HepG2 (cell line): ENCODE measurements around the gene FGFR3. TPM values are rescaled to one million over a fixed set of nuclear protein-coding genes. Genes with fewer than 3 reads are reported as not detected.

Experiments used
- CREM ChIP-seq, 2 experiments: sonication (generic) in 1 of 2; formaldehyde crosslinking in 1 of 2; IDR thresholded peaks; 2 replicates each; pipeline versions ENCODE4 v1.4.0 to v1.6.1; 2016 to 2020; ENCODE audit warnings: antibody characterized with exemption in 1 of 2, mild to moderate bottlenecking in 1 of 2, missing genetic modification reagents in 1 of 2
- ELF3 ChIP-seq: IDR thresholded peaks from 2 replicates; pipeline ENCODE4 v1.6.1; 2016; ENCODE audit warnings: missing genetic modification reagents, missing compliant biosample characterization
- HNF4A ChIP-seq: sonication (generic); formaldehyde crosslinking; IDR thresholded peaks from 2 replicates; pipeline ENCODE4 v1.4.0; 2020; ENCODE audit warnings: missing genetic modification reagents
- RBFOX2 ChIP-seq: fragments of 200-400 bp; formaldehyde crosslinking; IDR thresholded peaks from 2 replicates; pipeline ENCODE4 v1.6.1; 2017; ENCODE audit warnings: low read depth, mild to moderate bottlenecking, low read length
- RELA ChIP-seq: sonication (generic); formaldehyde crosslinking; IDR thresholded peaks from 2 replicates; pipeline ENCODE4 v1.4.0; 2020; ENCODE audit warnings: missing genetic modification reagents
- RFX5 ChIP-seq: IDR thresholded peaks from 2 replicates; pipeline ENCODE4 v1.6.1; 2011; ENCODE audit warnings: low read depth, low read length, improper control_type of control experiment
- SRSF1 ChIP-seq: fragments of 200-400 bp; formaldehyde crosslinking; optimal IDR thresholded peaks from 2 replicates; pipeline ENCODE3; 2017; ENCODE audit warnings: mild to moderate bottlenecking, low read depth, low read length, moderate library complexity
- TARDBP ChIP-seq: sonication (generic); formaldehyde crosslinking; IDR thresholded peaks from 2 replicates; pipeline ENCODE4 v1.8.0; 2022; ENCODE audit warnings: mild to moderate bottlenecking, missing genetic modification reagents
- TGIF2 ChIP-seq: IDR thresholded peaks from 2 replicates; pipeline ENCODE4 v1.6.1; 2016; ENCODE audit warnings: control low read depth, missing compliant biosample characterization
- TP53 ChIP-seq: sonication (generic); formaldehyde crosslinking; conservative IDR thresholded peaks from 2 replicates; pipeline ENCODE4 v1.4.0; 2020; ENCODE audit warnings: missing genetic modification reagents
- ZMAT3 ChIP-seq: sonication (generic); formaldehyde crosslinking; conservative IDR thresholded peaks from 2 replicates; pipeline ENCODE4 v1.7.0; 2021; ENCODE audit warnings: missing genetic modification reagents
- ZNF343 ChIP-seq: sonication (generic); formaldehyde crosslinking; IDR thresholded peaks from 2 replicates; pipeline ENCODE4 v1.4.0; 2020; ENCODE audit warnings: mild to moderate bottlenecking, missing genetic modification reagents
- ZNF460 ChIP-seq: sonication (generic); formaldehyde crosslinking; IDR thresholded peaks from 2 replicates; pipeline ENCODE4 v1.5.1; 2020; ENCODE audit warnings: missing genetic modification reagents, mild to moderate bottlenecking, borderline replicate concordance
- polyA plus RNA-seq, 8 experiments: library from polyadenylated mRNA; depleted of rRNA in 3 of 8; stranded (reverse) in 7 of 8; unstranded in 1 of 8; fragments of >200 nt; fragmentation: Illumina TruSeq in 4 of 8; extraction: Trizol in 4 of 8; gene quantifications; 2 replicates each; pipeline versions ENCODE4 v1.2.1 to v1.2.3, GENCODE V29; 2011 to 2016; ENCODE audit warnings: low read depth in 4 of 8, missing spikeins in 1 of 8, mixed read lengths in 1 of 8; ENCODE audit not compliant: insufficient read depth in 1 of 8
- total RNA-seq, 5 experiments: library from RNA; depleted of rRNA; stranded (reverse); fragments of >200 nt; fragmentation: Illumina TruSeq; extraction: Trizol; gene quantifications; 2 replicates each; pipeline ENCODE4 v1.2.3, GENCODE V29; 2016; ENCODE audit warnings: low read depth in 1 of 5
- TF ChIP-seq, protein P1 (sequence below): sonication (generic); formaldehyde crosslinking; IDR thresholded peaks from 2 replicates; pipeline ENCODE4 v1.4.0; 2020; ENCODE audit warnings: missing genetic modification reagents
- TF ChIP-seq, protein P2 (sequence below): sonication (generic); formaldehyde crosslinking; IDR thresholded peaks from 2 replicates; pipeline ENCODE4 v1.4.0; 2020; ENCODE audit warnings: missing genetic modification reagents
- TF ChIP-seq, protein P3 (sequence below), 2 experiments: sonication (generic) in 1 of 2; formaldehyde crosslinking in 1 of 2; IDR thresholded peaks; 2 replicates each; pipeline versions ENCODE4 v1.4.0 to v1.6.1; 2016 to 2020; ENCODE audit warnings: borderline replicate concordance in 1 of 2, low read depth in 1 of 2, mild to moderate bottlenecking in 1 of 2, missing genetic modification reagents in 1 of 2
- TF ChIP-seq, protein P4 (sequence below), 2 experiments: sonication (generic) in 1 of 2; formaldehyde crosslinking in 1 of 2; IDR thresholded peaks; 2 replicates each; pipeline versions ENCODE4 v1.4.0 to v1.6.1; 2018 to 2020; ENCODE audit warnings: missing genetic modification reagents in 2 of 2, borderline replicate concordance in 1 of 2, low read depth in 1 of 2, mild to moderate bottlenecking in 1 of 2, missing biosample characterization in 1 of 2

The FGFR3 gene
- total and polyA plus RNA-seq, 2 of the 13 experiments (the other 11 are each of a cell fraction or from before 2014, with no cell fraction given): 103 to 109 TPM

DNA sequence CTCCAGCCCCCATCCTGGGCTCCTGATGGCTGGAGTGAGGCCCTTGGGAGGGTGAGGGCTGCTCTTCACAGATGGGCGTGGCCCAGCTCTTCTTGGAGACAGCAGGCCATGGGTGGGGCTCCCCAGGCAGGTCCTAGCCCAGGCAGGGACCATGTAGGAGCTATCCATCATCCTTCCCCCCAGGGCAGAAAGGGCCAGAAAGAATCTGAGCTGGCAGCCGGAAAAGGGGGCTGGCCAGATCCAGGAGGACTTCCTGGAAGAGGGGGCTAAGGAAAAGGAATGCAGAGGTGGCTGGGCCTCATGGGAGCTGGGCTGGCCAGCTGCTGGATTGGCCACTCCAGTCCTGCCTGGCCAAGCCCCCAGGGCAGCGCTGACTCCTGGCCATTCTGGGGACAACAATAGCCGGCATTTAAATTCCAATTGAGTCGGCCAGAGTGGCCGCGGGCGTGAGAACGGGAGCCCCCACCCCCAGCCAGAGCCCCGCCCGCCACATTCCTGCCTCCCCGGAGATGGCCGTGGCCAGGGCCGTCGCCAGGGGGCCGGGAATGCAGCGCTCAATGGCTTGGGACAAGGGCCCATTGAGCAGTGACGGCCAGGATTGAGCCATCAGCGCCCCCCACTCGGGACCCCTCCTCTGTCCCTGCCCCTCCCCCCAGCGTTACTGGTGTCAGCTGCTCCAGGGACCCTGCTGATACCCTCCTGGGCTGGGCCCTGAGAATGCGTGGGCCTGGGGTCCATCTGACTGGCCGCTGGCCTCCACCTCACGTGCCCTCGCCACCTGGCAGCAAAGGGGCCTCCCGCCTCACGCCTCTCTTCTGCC lies 15.1 kb upstream of the FGFR3 start (continued):
- TF ChIP-seq, protein P1, sequence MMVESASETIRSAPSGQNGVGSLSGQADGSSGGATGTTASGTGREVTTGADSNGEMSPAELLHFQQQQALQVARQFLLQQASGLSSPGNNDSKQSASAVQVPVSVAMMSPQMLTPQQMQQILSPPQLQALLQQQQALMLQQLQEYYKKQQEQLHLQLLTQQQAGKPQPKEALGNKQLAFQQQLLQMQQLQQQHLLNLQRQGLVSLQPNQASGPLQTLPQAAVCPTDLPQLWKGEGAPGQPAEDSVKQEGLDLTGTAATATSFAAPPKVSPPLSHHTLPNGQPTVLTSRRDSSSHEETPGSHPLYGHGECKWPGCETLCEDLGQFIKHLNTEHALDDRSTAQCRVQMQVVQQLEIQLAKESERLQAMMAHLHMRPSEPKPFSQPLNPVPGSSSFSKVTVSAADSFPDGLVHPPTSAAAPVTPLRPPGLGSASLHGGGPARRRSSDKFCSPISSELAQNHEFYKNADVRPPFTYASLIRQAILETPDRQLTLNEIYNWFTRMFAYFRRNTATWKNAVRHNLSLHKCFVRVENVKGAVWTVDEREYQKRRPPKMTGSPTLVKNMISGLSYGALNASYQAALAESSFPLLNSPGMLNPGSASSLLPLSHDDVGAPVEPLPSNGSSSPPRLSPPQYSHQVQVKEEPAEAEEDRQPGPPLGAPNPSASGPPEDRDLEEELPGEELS: peak; percentile 48; the same call in 1 of the 2 replicates
- TF ChIP-seq TGIF2 (no peak), ZNF460 (no peak), HNF4A (CRISPR knock-in tag) (no peak), RFX5 (no peak), ZNF343 (CRISPR knock-in tag) (no peak), ZMAT3 (CRISPR knock-in tag) (no peak), SRSF1 (peak; percentile 72), RBFOX2 (no peak; the same call in 1 of the 2 replicates), RELA (CRISPR knock-in tag) (no peak), ELF3 (CRISPR knock-in tag) (peak; percentile 71), TARDBP (CRISPR knock-in tag) (peak; percentile 39; the same call in 1 of the 2 replicates), TP53 (CRISPR knock-in tag) (0 out of 2 replicates have a peak, but pooled peaks have one; percentile 46), CREM (IDR thresholded peaks at IDR 0.05) (no peak), CREM (CRISPR knock-in tag; IDR thresholded peaks at IDR 0.05) (no peak)
- TF ChIP-seq, protein P2, sequence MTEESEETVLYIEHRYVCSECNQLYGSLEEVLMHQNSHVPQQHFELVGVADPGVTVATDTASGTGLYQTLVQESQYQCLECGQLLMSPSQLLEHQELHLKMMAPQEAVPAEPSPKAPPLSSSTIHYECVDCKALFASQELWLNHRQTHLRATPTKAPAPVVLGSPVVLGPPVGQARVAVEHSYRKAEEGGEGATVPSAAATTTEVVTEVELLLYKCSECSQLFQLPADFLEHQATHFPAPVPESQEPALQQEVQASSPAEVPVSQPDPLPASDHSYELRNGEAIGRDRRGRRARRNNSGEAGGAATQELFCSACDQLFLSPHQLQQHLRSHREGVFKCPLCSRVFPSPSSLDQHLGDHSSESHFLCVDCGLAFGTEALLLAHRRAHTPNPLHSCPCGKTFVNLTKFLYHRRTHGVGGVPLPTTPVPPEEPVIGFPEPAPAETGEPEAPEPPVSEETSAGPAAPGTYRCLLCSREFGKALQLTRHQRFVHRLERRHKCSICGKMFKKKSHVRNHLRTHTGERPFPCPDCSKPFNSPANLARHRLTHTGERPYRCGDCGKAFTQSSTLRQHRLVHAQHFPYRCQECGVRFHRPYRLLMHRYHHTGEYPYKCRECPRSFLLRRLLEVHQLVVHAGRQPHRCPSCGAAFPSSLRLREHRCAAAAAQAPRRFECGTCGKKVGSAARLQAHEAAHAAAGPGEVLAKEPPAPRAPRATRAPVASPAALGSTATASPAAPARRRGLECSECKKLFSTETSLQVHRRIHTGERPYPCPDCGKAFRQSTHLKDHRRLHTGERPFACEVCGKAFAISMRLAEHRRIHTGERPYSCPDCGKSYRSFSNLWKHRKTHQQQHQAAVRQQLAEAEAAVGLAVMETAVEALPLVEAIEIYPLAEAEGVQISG: peak; percentile 39; the same call in 1 of the 2 replicates
- TF ChIP-seq, protein P3, sequence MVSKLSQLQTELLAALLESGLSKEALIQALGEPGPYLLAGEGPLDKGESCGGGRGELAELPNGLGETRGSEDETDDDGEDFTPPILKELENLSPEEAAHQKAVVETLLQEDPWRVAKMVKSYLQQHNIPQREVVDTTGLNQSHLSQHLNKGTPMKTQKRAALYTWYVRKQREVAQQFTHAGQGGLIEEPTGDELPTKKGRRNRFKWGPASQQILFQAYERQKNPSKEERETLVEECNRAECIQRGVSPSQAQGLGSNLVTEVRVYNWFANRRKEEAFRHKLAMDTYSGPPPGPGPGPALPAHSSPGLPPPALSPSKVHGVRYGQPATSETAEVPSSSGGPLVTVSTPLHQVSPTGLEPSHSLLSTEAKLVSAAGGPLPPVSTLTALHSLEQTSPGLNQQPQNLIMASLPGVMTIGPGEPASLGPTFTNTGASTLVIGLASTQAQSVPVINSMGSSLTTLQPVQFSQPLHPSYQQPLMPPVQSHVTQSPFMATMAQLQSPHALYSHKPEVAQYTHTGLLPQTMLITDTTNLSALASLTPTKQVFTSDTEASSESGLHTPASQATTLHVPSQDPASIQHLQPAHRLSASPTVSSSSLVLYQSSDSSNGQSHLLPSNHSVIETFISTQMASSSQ (IDR thresholded peaks at IDR 0.05; ENCODE audit: low read depth): no peak
- TF ChIP-seq, protein P3 (CRISPR knock-in tag; IDR thresholded peaks at IDR 0.05; ENCODE audit: borderline replicate concordance): peak; percentile 32; the same call in 1 of the 2 replicates
- TF ChIP-seq, protein P4, sequence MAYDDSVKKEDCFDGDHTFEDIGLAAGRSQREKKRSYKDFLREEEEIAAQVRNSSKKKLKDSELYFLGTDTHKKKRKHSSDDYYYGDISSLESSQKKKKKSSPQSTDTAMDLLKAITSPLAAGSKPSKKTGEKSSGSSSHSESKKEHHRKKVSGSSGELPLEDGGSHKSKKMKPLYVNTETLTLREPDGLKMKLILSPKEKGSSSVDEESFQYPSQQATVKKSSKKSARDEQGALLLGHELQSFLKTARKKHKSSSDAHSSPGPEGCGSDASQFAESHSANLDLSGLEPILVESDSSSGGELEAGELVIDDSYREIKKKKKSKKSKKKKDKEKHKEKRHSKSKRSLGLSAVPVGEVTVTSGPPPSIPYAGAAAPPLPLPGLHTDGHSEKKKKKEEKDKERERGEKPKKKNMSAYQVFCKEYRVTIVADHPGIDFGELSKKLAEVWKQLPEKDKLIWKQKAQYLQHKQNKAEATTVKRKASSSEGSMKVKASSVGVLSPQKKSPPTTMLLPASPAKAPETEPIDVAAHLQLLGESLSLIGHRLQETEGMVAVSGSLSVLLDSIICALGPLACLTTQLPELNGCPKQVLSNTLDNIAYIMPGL (CRISPR knock-in tag; IDR thresholded peaks at IDR 0.05; ENCODE audit: borderline replicate concordance in 1 of 2, low read depth in 1 of 2): 0 out of 4 replicates have a peak, but pooled peaks of 1 of the 2 experiments have one; percentile 45
